Mesenchymal stem cell (in vitro differentiated cells and primary cell): ENCODE data around the gene ARHGAP5.
"Not testable (repeated sequence)": the region's sequence is repeated elsewhere in the genome, so short reads cannot be mapped to it uniquely, and the experiment has no call there.

Experiments
- DNase-seq: peaks from one replicate; pipeline ENCODE4 v3.0.0-alpha.2; 2013
- H2AFZ ChIP-seq: one replicate; pipeline ENCODE4 v1.6.1; 2013; ENCODE audit warnings: low read depth, mild to moderate bottlenecking, control low read depth, inconsistent platforms, low read length, moderate library complexity
- H2AK5ac ChIP-seq: 2 replicates; pipeline ENCODE4 v1.6.1; 2013; ENCODE audit warnings: low read length, moderate library complexity, mild to moderate bottlenecking, inconsistent platforms; ENCODE audit not compliant: severe bottlenecking
- H2BK120ac ChIP-seq: one replicate; pipeline ENCODE4 v1.6.1; 2013; ENCODE audit warnings: low read depth, mild to moderate bottlenecking, inconsistent platforms, low read length, moderate library complexity
- H2BK12ac ChIP-seq, 2 experiments: one replicate each; pipeline ENCODE4 v1.6.1; 2013; ENCODE audit warnings: inconsistent platforms in 2 of 2, low read length in 2 of 2, mild to moderate bottlenecking in 2 of 2, moderate library complexity in 2 of 2, control low read depth in 1 of 2
- H2BK15ac ChIP-seq: one replicate; pipeline ENCODE4 v1.6.1; 2013; ENCODE audit warnings: mild to moderate bottlenecking, low read depth, inconsistent platforms; ENCODE audit not compliant: poor library complexity, severe bottlenecking
- H2BK5ac ChIP-seq: 2 replicates; pipeline ENCODE4 v1.6.1; 2013; ENCODE audit warnings: low read depth, mild to moderate bottlenecking, low read length, control low read depth, inconsistent platforms; ENCODE audit not compliant: poor library complexity, severe bottlenecking
- H3K14ac ChIP-seq, 2 experiments: one replicate each; pipeline ENCODE4 v1.6.1; 2013; ENCODE audit warnings: inconsistent platforms in 2 of 2, low read length in 2 of 2, control low read depth in 1 of 2, mild to moderate bottlenecking in 1 of 2, moderate library complexity in 1 of 2
- H3K18ac ChIP-seq, 2 experiments: one replicate each; pipeline ENCODE4 v1.6.1; 2013; ENCODE audit warnings: inconsistent platforms in 2 of 2, low read length in 2 of 2, control low read depth in 1 of 2, low read depth in 1 of 2, mild to moderate bottlenecking in 1 of 2
- H3K23ac ChIP-seq, 2 experiments: one replicate each; pipeline ENCODE4 v1.6.1; 2013; ENCODE audit warnings: inconsistent platforms in 2 of 2, low read length in 2 of 2, mild to moderate bottlenecking in 2 of 2, moderate library complexity in 2 of 2, control low read depth in 1 of 2
- H3K27ac ChIP-seq: 2 replicates; pipeline ENCODE4 v1.5.1; 2013; ENCODE audit warnings: mild to moderate bottlenecking, moderate library complexity, low read length, control low read depth, inconsistent platforms; ENCODE audit not compliant: poor library complexity, severe bottlenecking
- H3K27me3 ChIP-seq, 2 experiments: 2 replicates each; pipeline versions ENCODE4 v1.6.1 to v1.7.0; 2013; ENCODE audit warnings: low read length in 2 of 2, mild to moderate bottlenecking in 2 of 2, moderate library complexity in 2 of 2, control low read depth in 1 of 2, inconsistent platforms in 1 of 2; ENCODE audit not compliant: control insufficient read depth in 1 of 2, insufficient read depth in 1 of 2
- H3K36me3 ChIP-seq, 2 experiments: 2 replicates each; pipeline versions ENCODE4 v1.6.1 to v1.7.0; 2013; ENCODE audit warnings: low read length in 2 of 2, control low read depth in 1 of 2, inconsistent platforms in 1 of 2, low read depth in 1 of 2, mild to moderate bottlenecking in 1 of 2; ENCODE audit not compliant: insufficient read depth in 2 of 2, control insufficient read depth in 1 of 2
- H3K4ac ChIP-seq, 2 experiments: one replicate each; pipeline ENCODE4 v1.6.1; 2013; ENCODE audit warnings: inconsistent platforms in 2 of 2, low read length in 2 of 2, mild to moderate bottlenecking in 2 of 2, moderate library complexity in 2 of 2, control low read depth in 1 of 2, low read depth in 1 of 2
- H3K4me1 ChIP-seq: 2 replicates; pipeline ENCODE4 v1.6.1; 2013; ENCODE audit warnings: low read depth, low read length, control low read depth; ENCODE audit not compliant: control insufficient read depth, insufficient read depth
- H3K4me2 ChIP-seq: 2 replicates; pipeline ENCODE4 v1.6.1; 2013; ENCODE audit warnings: low read length, mild to moderate bottlenecking, inconsistent platforms; ENCODE audit not compliant: poor library complexity, severe bottlenecking
- H3K4me3 ChIP-seq, 2 experiments: 2 replicates each; pipeline versions ENCODE4 v1.5.1 to v1.7.0; 2013; ENCODE audit warnings: low read length in 2 of 2, mild to moderate bottlenecking in 2 of 2, control low read depth in 1 of 2, low read depth in 1 of 2; ENCODE audit not compliant: insufficient read depth in 1 of 2
- H3K79me1 ChIP-seq: replicated peaks from 2 replicates; pipeline ENCODE4 v1.6.1; 2013; ENCODE audit warnings: mild to moderate bottlenecking, control low read depth, low read length, inconsistent platforms; ENCODE audit not compliant: poor library complexity, severe bottlenecking
- H3K9ac ChIP-seq: 2 replicates; pipeline ENCODE4 v1.7.0; 2013; ENCODE audit warnings: mild to moderate bottlenecking, low read length, moderate library complexity
- H3K9me3 ChIP-seq: 2 replicates; pipeline ENCODE4 v1.7.0; 2013; ENCODE audit warnings: mild to moderate bottlenecking, low read length; ENCODE audit not compliant: control insufficient read depth
- H4K8ac ChIP-seq: one replicate; pipeline ENCODE4 v1.6.1; 2013; ENCODE audit warnings: inconsistent platforms, mild to moderate bottlenecking, low read length, moderate library complexity
- H4K91ac ChIP-seq: one replicate; pipeline ENCODE4 v1.6.1; 2013; ENCODE audit warnings: mild to moderate bottlenecking, low read length, inconsistent platforms
- WGBS: methylation state at CpG from one replicate; pipeline ENCODE4 v1.1.7; 2013; ENCODE audit warnings: mixed read lengths; 5-methylcytosine and 5-hydroxymethylcytosine counted together

The ARHGAP5 gene

DNA sequence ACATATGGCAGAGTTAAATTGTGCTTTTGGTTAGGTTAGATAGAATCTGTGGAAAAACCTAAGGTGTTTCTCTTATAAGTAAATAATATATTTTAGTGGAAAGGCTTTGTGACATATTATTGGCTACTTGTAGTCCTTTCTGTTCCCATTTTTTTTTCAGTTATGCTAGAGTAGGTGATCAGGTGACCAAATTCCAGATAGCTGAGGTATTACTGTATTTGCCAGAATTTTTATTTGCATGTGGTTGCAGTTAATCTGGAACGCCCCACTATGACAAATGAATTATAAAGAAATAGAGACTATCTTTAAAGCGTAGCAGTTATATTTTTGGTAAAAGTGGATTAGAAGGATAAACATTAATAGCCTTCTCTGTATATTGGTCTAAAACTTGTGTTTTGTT lies 52.0 kb downstream of the ARHGAP5 start:
- H3K18ac ChIP-seq, result no peak overlapping the region
- no peak overlapping the region for H2AK5ac ChIP-seq
- no peak overlapping the region for H2BK15ac ChIP-seq
- no peak overlapping the region for H3K4ac ChIP-seq
- peaks cover 8% of the 10 kb centered on the region for H3K4me1 ChIP-seq
- H3K9ac ChIP-seq, result peak overlapping the region; percentile 65
- H2BK5ac ChIP-seq, result no peak overlapping the region
- H3K4me2 ChIP-seq, result no peak overlapping the region
- peaks cover 12 to 13% of the 10 kb centered on the region in 2 experiments for H3K36me3 ChIP-seq
- WGBS, result no CpG with 5 or more reads among the region's 2 CpGs
- no peak overlapping the region for H3K14ac ChIP-seq
- no peaks in the 10 kb centered on the region for H3K27me3 ChIP-seq
- no peak overlapping the region for H4K91ac ChIP-seq
- H4K8ac ChIP-seq, result no peak overlapping the region
- no peaks in the 10 kb centered on the region for H3K9me3 ChIP-seq
- DNase-seq, result no peak
- no peak overlapping the region for H3K23ac ChIP-seq
- H2AFZ ChIP-seq, result no peak overlapping the region
- no peak overlapping the region for H3K4me3 ChIP-seq
- H2BK120ac ChIP-seq, result no peak overlapping the region
- peaks cover 3% of the 10 kb centered on the region for H3K79me1 ChIP-seq
- peak overlapping the region; percentile 75 for H3K27ac ChIP-seq
- H2BK12ac ChIP-seq, result no peak overlapping the region

- H2BK5ac ChIP-seq, H2BK120ac ChIP-seq, H3K4me2 ChIP-seq, H4K91ac ChIP-seq, H3K18ac ChIP-seq, H3K14ac ChIP-seq, DNase-seq, H2BK15ac ChIP-seq, H2BK12ac ChIP-seq, H3K4me3 ChIP-seq, H3K27me3 ChIP-seq, H3K9ac ChIP-seq, H4K8ac ChIP-seq, H2AK5ac ChIP-seq, H3K23ac ChIP-seq, H3K4ac ChIP-seq, H3K4me1 ChIP-seq, H3K9me3 ChIP-seq, H2AFZ ChIP-seq, H3K79me1 ChIP-seq, H3K27ac ChIP-seq: not testable (repeated sequence)
- H3K36me3 ChIP-seq, result peaks cover 7 to 15% of the 10 kb centered on the region in 2 experiments
- no CpG with 5 or more reads among the region's 5 CpGs for WGBS
These were observed 54.6 kb downstream of the ARHGAP5 start for GRCh38 chr14:32131689-32132088.

DNA sequence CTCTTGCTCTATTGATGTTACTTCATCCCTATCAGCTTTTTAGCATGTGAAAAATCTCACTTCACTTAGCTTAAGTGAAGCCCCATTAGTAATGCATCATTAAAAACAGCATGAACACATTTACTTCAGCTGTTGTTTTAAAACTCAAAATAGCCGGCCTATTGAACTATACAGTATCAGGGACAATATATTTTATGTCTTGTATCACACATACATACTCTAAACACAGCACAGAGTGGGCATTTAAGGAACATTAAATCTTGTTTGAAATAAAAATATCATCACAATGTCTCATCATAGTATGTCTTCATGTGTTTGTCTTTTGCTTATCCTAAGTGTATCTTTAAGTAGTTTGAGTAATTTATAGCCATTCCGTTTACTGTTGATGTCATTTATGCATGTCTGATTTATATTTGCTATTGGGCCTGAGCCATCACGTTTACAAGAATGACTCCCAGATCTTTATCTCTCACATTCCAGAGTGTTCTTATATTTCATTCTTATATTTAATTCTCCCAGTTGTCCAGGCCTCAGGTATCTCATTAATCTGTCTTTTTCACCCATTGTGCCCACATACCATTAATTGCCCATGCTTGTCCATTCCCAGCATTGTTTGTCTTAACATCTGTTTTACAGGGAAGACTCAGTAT lies 57.5 kb downstream of the ARHGAP5 start:
- Histone ChIP-seq H3K14ac (no peak overlapping the region), H3K79me1 (peaks cover 4% of the 10 kb centered on the region), H3K4me1 (peaks cover 2% of the 10 kb centered on the region), H2BK120ac (no peak overlapping the region), H4K8ac (no peak overlapping the region), H3K9ac (no peak overlapping the region), H4K91ac (no peak overlapping the region), H3K9me3 (peaks cover 24% of the 10 kb centered on the region), H3K4me2 (no peak overlapping the region), H2BK12ac (no peak overlapping the region), H2BK15ac (no peak overlapping the region), H2AK5ac (no peak overlapping the region), H3K4me3 (no peak overlapping the region), H3K23ac (no peak overlapping the region), H3K4ac (no peak overlapping the region), H3K36me3 (peaks cover 9 to 26% of the 10 kb centered on the region in 2 experiments), H3K27ac (no peak overlapping the region), H3K27me3 (no peaks in the 10 kb centered on the region), H2AFZ (no peak overlapping the region), H3K18ac (no peak overlapping the region), H2BK5ac (no peak overlapping the region)
- WGBS, result 10% methylated on average over 2 of the region's 3 CpGs
- DNase-seq, result peak; percentile 75

DNA sequence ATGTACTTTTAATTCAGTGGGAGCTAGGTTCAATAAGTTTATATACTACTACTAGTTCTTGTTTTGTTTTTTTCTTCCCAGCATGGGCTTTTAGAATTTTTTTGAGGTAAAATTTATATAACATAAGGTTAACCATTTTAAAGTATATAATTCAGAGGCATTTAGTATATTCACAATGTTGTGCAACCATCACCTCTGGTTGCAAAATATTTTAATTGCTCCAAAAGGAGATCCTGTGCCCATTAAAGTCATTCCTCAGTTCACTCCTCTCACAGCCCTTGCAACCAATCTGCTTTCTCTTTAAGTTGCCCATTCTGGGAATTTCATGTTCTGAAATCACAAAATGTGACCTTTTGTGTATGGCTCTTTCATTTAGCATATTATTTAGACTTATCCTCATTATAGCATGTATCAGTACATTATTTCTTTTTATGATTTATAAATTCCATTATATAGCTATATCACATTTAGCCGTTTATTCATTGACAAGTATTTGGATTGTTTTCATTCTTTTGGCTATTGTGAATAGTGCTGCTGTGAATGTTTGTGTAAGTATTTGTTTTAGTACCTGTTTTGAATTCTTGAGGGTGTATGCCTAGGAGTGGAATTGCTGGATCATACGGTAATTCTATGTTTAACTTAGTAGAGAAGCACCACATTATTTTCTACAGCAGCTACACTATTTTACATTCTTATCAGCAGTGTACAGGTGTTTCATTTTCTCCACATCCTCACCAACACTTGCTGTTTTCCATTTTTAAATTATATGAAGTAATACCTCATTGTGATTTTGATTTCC lies 59.1 kb downstream of the ARHGAP5 start:
- Histone ChIP-seq H2BK5ac (no peak overlapping the region), H3K9ac (no peak overlapping the region), H3K4me1 (no peaks in the 10 kb centered on the region), H3K27me3 (no peaks in the 10 kb centered on the region), H4K8ac (no peak overlapping the region), H3K4ac (no peak overlapping the region), H3K4me3 (no peak overlapping the region), H3K14ac (no peak overlapping the region), H2AFZ (no peak overlapping the region), H2BK12ac (no peak overlapping the region), H4K91ac (no peak overlapping the region), H2BK120ac (no peak overlapping the region), H3K36me3 (peaks cover 6 to 30% of the 10 kb centered on the region in 2 experiments), H2BK15ac (no peak overlapping the region), H3K9me3 (peaks cover 24% of the 10 kb centered on the region), H3K23ac (no peak overlapping the region), H3K18ac (no peak overlapping the region), H3K27ac (no peak overlapping the region), H2AK5ac (no peak overlapping the region), H3K4me2 (no peak overlapping the region), H3K79me1 (peaks cover 4% of the 10 kb centered on the region)
- DNase-seq, result no peak
- no CpG with 5 or more reads among the region's 2 CpGs for WGBS
